ENCODE measurements around the gene REXO1. TPM values are rescaled to one million over a fixed set of nuclear protein-coding genes. Genes with fewer than 3 reads are reported as not detected.

Gene REXO1
- total RNA-seq, 2 experiments from 2014 or later = 53.1 to 54.2 TPM

Other genes with a start within 250 kb of the REXO1 start
- gene UQCR11, start 243.0 kb downstream of the REXO1 start, total RNA-seq = 100 to 1,000 TPM; 229 to 244 TPM
- 100 to 1,000 TPM; 106 TPM for gene TCF3, start 195.9 kb downstream of the REXO1 start, total RNA-seq
- gene ONECUT3, start 95.0 kb downstream of the REXO1 start, total RNA-seq = not detected
- 1 to 10 TPM; 2.3 to 2.7 TPM for gene ATP8B3, start 36.2 kb downstream of the REXO1 start, total RNA-seq
- gene KLF16, start 15.1 kb upstream of the REXO1 start, total RNA-seq = 10 to 100 TPM; 37.9 to 39.0 TPM
- 100 to 1,000 TPM in 1 of 2 experiments, 10 to 100 TPM in 1; 98.7 to 106 TPM for gene ABHD17A, start 37.0 kb upstream of the REXO1 start, total RNA-seq
- gene ADAT3, start 56.9 kb upstream of the REXO1 start, total RNA-seq = 1 to 10 TPM; 5.7 to 5.9 TPM
- 10 to 100 TPM; 31.0 to 35.0 TPM for gene SCAMP4, start 56.9 kb upstream of the REXO1 start, total RNA-seq
- 10 to 100 TPM; 50.7 to 51.1 TPM for gene CSNK1G2, start 92.7 kb upstream of the REXO1 start, total RNA-seq
- gene BTBD2, start 167.2 kb upstream of the REXO1 start, total RNA-seq = 10 to 100 TPM; 22.1 to 26.2 TPM
- 100 to 1,000 TPM; 230 to 232 TPM for gene MKNK2, start 202.8 kb upstream of the REXO1 start, total RNA-seq
- gene MOB3A, start 247.8 kb upstream of the REXO1 start, total RNA-seq = 100 to 1,000 TPM; 147 to 153 TPM
- gene IZUMO4, start 248.4 kb upstream of the REXO1 start, total RNA-seq = 10 to 100 TPM; 12.4 to 12.6 TPM